Measurements from ENCODE around the gene MACROH2A1. TPM values are rescaled to one million over a fixed set of nuclear protein-coding genes. Genes with fewer than 3 reads are reported as not detected.

Gene MACROH2A1
- polyA plus RNA-seq, 1 experiment = 129 TPM

GRCh38 chr5:135307143-135307903 lies 91.7 kb downstream of the MACROH2A1 start:
- no peak for TF ChIP-seq CTCF (IDR thresholded peaks at IDR 0.05; ENCODE audit: low read depth, low read length)
- Histone ChIP-seq H3K4me3 (ENCODE audit: low read depth, low read length) (no peak overlapping the region), H3K27ac (ENCODE audit: low read depth, low read length) (no peak overlapping the region), H3K27me3 (ENCODE audit: control insufficient read depth, insufficient read depth, low read length) (no peaks in the 10 kb centered on the region), H3K9me3 (ENCODE audit: control insufficient read depth, insufficient read depth, low read length) (no peaks in the 10 kb centered on the region; the same call in 1 of the 2 replicates)
- DNase-seq (ENCODE audit: low read depth, low spot score) = no peak
- ChIA-PET CTCF (no interaction called here), POLR2A (no interaction called here)

- ChIA-PET CTCF (no interaction called here), POLR2A (no interaction called here)
- Histone ChIP-seq H3K9me3 (ENCODE audit: control insufficient read depth, insufficient read depth, low read length) (no peaks in the 10 kb centered on the region; the same call in 1 of the 2 replicates), H3K27ac (ENCODE audit: low read depth, low read length) (no peak overlapping the region), H3K27me3 (ENCODE audit: control insufficient read depth, insufficient read depth, low read length) (no peaks in the 10 kb centered on the region), H3K4me3 (ENCODE audit: low read depth, low read length) (no peak overlapping the region)
- no peak for TF ChIP-seq CTCF (IDR thresholded peaks at IDR 0.05; ENCODE audit: low read depth, low read length)
- no peak for DNase-seq (ENCODE audit: low read depth, low spot score)
These were observed 92.5 kb downstream of the MACROH2A1 start for GRCh38 chr5:135306557-135306956.

GRCh38 chr5:135304352-135305221 lies 94.4 kb downstream of the MACROH2A1 start:
- Histone ChIP-seq H3K4me3 (ENCODE audit: low read depth, low read length) (no peak overlapping the region), H3K9me3 (ENCODE audit: control insufficient read depth, insufficient read depth, low read length) (no peaks in the 10 kb centered on the region; the same call in 1 of the 2 replicates), H3K27ac (ENCODE audit: low read depth, low read length) (no peak overlapping the region), H3K27me3 (ENCODE audit: control insufficient read depth, insufficient read depth, low read length) (no peaks in the 10 kb centered on the region)
- TF ChIP-seq CTCF (IDR thresholded peaks at IDR 0.05; ENCODE audit: low read depth, low read length) = no peak
- ChIA-PET CTCF (no interaction called here), POLR2A (no interaction called here)
- DNase-seq (ENCODE audit: low read depth, low spot score) = no peak

GRCh38 chr5:135303582-135304173 lies 95.4 kb downstream of the MACROH2A1 start:
- no peak overlapping the region for H3K4me3 ChIP-seq (ENCODE audit: low read depth, low read length)
- CTCF ChIA-PET = no interaction called here
- no peak for TF ChIP-seq CTCF (IDR thresholded peaks at IDR 0.05; ENCODE audit: low read depth, low read length)
- no peak overlapping the region for H3K27ac ChIP-seq (ENCODE audit: low read depth, low read length)
- no peak for DNase-seq (ENCODE audit: low read depth, low spot score)
- H3K9me3 ChIP-seq (ENCODE audit: control insufficient read depth, insufficient read depth, low read length) = no peaks in the 10 kb centered on the region; the same call in 1 of the 2 replicates
- POLR2A ChIA-PET = no interaction called here
- H3K27me3 ChIP-seq (ENCODE audit: control insufficient read depth, insufficient read depth, low read length) = no peaks in the 10 kb centered on the region

All from AG04450 (cell line).